Natural killer cell (primary cell): Measurements from ENCODE around the gene KANSL1L. TPM values are rescaled to one million over a fixed set of nuclear protein-coding genes. Genes with fewer than 3 reads are reported as not detected.

Experiments used
- ATAC-seq, 3 donors: fragments of 150-1000 bp in 2 of 3; fragments of 200-7000 bp in 1 of 3; cut with Tn5 transposase; 1 replicate in 1 of 3; 2 replicates in 2 of 3; pipeline ENCODE4 v1.10.0; 2021; ENCODE audit warnings: mild to moderate bottlenecking in 2 of 3, moderate library complexity in 2 of 3
- DNase-seq, 2 donors: peaks; one replicate each; pipeline versions ENCODE4 v3.0.0 to v3.0.0-alpha.2; 2013 to 2021; ENCODE audit warnings: mixed read lengths in 1 of 2
- H3K27ac ChIP-seq: one replicate; pipeline ENCODE4 v1.5.1; 2013; ENCODE audit warnings: mild to moderate bottlenecking, low read length
- H3K27me3 ChIP-seq: one replicate; pipeline ENCODE4 v1.6.1; 2013; ENCODE audit warnings: low read length; ENCODE audit not compliant: control insufficient read depth, insufficient read depth
- H3K36me3 ChIP-seq: one replicate; pipeline ENCODE4 v1.6.1; 2013; ENCODE audit warnings: low read length; ENCODE audit not compliant: control insufficient read depth, insufficient read depth
- H3K4me1 ChIP-seq: one replicate; pipeline ENCODE4 v1.6.1; 2013; ENCODE audit warnings: low read length; ENCODE audit not compliant: control insufficient read depth, insufficient read depth
- H3K4me3 ChIP-seq: one replicate; pipeline ENCODE4 v1.5.1; 2013; ENCODE audit warnings: low read length
- H3K9me3 ChIP-seq: one replicate; pipeline ENCODE4 v1.6.1; 2013; ENCODE audit warnings: low read length; ENCODE audit not compliant: control insufficient read depth, insufficient read depth
- H3K27ac Mint-ChIP-seq, 2 donors: one replicate each; pipeline ENCODE4 v1.8.0; 2022; ENCODE audit warnings: mild to moderate bottlenecking in 2 of 2, mixed read lengths in 2 of 2, moderate library complexity in 1 of 2
- H3K27me3 Mint-ChIP-seq, 2 donors: one replicate each; pipeline ENCODE4 v1.8.0; 2022; ENCODE audit warnings: low read depth in 2 of 2, mixed read lengths in 2 of 2
- H3K36me3 Mint-ChIP-seq: one replicate; pipeline ENCODE4 v1.8.0; 2022; ENCODE audit warnings: mixed read lengths
- H3K4me1 Mint-ChIP-seq, 2 donors: one replicate each; pipeline ENCODE4 v1.8.0; 2022; ENCODE audit warnings: mixed read lengths in 2 of 2
- H3K4me3 Mint-ChIP-seq: one replicate; pipeline ENCODE4 v1.8.0; 2022; ENCODE audit warnings: mild to moderate bottlenecking, moderate library complexity, mixed read lengths
- H3K9me3 Mint-ChIP-seq, 2 donors: one replicate each; pipeline ENCODE4 v1.8.0; 2022; ENCODE audit warnings: mixed read lengths in 2 of 2
- CTCF ChIP-seq: fragments of 200-600 bp; IDR thresholded peaks from one replicate; pipeline ENCODE4 v1.8.0; 2022; ENCODE audit warnings: antibody characterized with exemption
- WGBS: methylation state at CpG from one replicate; pipeline ENCODE4 v1.1.7; 2013; ENCODE audit warnings: missing lambda C conversion rate; ENCODE audit not compliant: insufficient coverage; 5-methylcytosine and 5-hydroxymethylcytosine counted together
- intact Hi-C: fragments of 100-400 bp; cut with micrococcal nuclease; formaldehyde crosslinking; loops from one replicate; pipeline ENCODE4 v1.14.2; 2022
- total RNA-seq, 4 donors: library from RNA; stranded (reverse); fragments of 120-200 nt in 1 of 4; gene quantifications; one replicate each; pipeline versions ENCODE4 v1.2.3 to v1.2.4, GENCODE V29; 2013 to 2022

KANSL1L gene
- total RNA-seq, 3 donors from 2014 or later (not counting 1 experiment from before 2014, with no cell fraction given), result 7.6 to 11.2 (median 9.5) TPM

GRCh38 chr2:210112871-210113270 lies 58.3 kb downstream of the KANSL1L start:
- Histone ChIP-seq H3K36me3 (peaks cover 2% of the 10 kb centered on the region), H3K9me3 (no peaks in the 10 kb centered on the region), H3K4me3 (no peak overlapping the region), H3K27me3 (no peaks in the 10 kb centered on the region), H3K4me1 (no peaks in the 10 kb centered on the region), H3K27ac (no peak overlapping the region)
- H3K4me1 Mint-ChIP-seq, result peaks cover 0 to 6% of the 10 kb centered on the region in 2 donors
- ATAC-seq (no peak), DNase-seq (no peak)
- peaks cover 37% of the 10 kb centered on the region for H3K36me3 Mint-ChIP-seq
- H3K9me3 Mint-ChIP-seq, result peaks cover 10 to 15% of the 10 kb centered on the region in 2 donors
- H3K4me3 Mint-ChIP-seq, result no peak overlapping the region
- intact Hi-C loops, result no loop called here
- TF ChIP-seq CTCF, result no peak
- no peaks in the 10 kb centered on the region for H3K27me3 Mint-ChIP-seq
- no peak overlapping the region for H3K27ac Mint-ChIP-seq

- DNase-seq (no peak), ATAC-seq (no peak)
- Histone ChIP-seq H3K4me3 (no peak overlapping the region), H3K27ac (no peak overlapping the region), H3K4me1 (no peaks in the 10 kb centered on the region), H3K27me3 (no peaks in the 10 kb centered on the region), H3K9me3 (no peaks in the 10 kb centered on the region), H3K36me3 (no peaks in the 10 kb centered on the region)
- no peaks in the 10 kb centered on the region for H3K9me3 Mint-ChIP-seq
- WGBS, result 92% methylated on average over 6 of the region's 6 CpGs
- no peak overlapping the region for H3K4me3 Mint-ChIP-seq
- H3K27me3 Mint-ChIP-seq, result no peaks in the 10 kb centered on the region
- no peaks in the 10 kb centered on the region for H3K36me3 Mint-ChIP-seq
- intact Hi-C loops, result no loop called here
- no peak for TF ChIP-seq CTCF
- peaks cover 0 to 5% of the 10 kb centered on the region in 2 donors for H3K4me1 Mint-ChIP-seq
- H3K27ac Mint-ChIP-seq, result no peak overlapping the region
These were observed 71.3 kb downstream of the KANSL1L start for GRCh38 chr2:210099940-210100339.

GRCh38 chr2:210094787-210095186 lies 76.4 kb downstream of the KANSL1L start:
- Mint-ChIP-seq H3K9me3 (no peaks in the 10 kb centered on the region), H3K27ac (no peak overlapping the region), H3K36me3 (no peaks in the 10 kb centered on the region), H3K4me1 (no peaks in the 10 kb centered on the region), H3K4me3 (no peak overlapping the region), H3K27me3 (no peaks in the 10 kb centered on the region)
- DNase-seq (no peak), ATAC-seq (no peak)
- no peak overlapping the region for H3K4me3 ChIP-seq
- H3K9me3 ChIP-seq, result no peaks in the 10 kb centered on the region
- H3K27me3 ChIP-seq, result no peaks in the 10 kb centered on the region
- TF ChIP-seq CTCF, result no peak
- H3K36me3 ChIP-seq, result no peaks in the 10 kb centered on the region
- H3K4me1 ChIP-seq, result no peaks in the 10 kb centered on the region
- no peak overlapping the region for H3K27ac ChIP-seq
- intact Hi-C loops, result no loop called here

GRCh38 chr2:210092791-210093190 lies 78.4 kb downstream of the KANSL1L start:
- no peaks in the 10 kb centered on the region for H3K36me3 ChIP-seq
- no peak overlapping the region for H3K4me3 Mint-ChIP-seq
- no peak overlapping the region for H3K27ac ChIP-seq
- intact Hi-C loops, result no loop called here
- no peak overlapping the region for H3K27ac Mint-ChIP-seq
- H3K36me3 Mint-ChIP-seq, result no peaks in the 10 kb centered on the region
- H3K9me3 Mint-ChIP-seq, result no peaks in the 10 kb centered on the region
- no peak for TF ChIP-seq CTCF
- H3K4me3 ChIP-seq, result no peak overlapping the region
- no peak for ATAC-seq
- H3K4me1 ChIP-seq, result no peaks in the 10 kb centered on the region
- no peaks in the 10 kb centered on the region for H3K4me1 Mint-ChIP-seq
- DNase-seq, result no peak
- no peaks in the 10 kb centered on the region for H3K27me3 ChIP-seq
- no peaks in the 10 kb centered on the region for H3K27me3 Mint-ChIP-seq
- H3K9me3 ChIP-seq, result no peaks in the 10 kb centered on the region
